Liver (tissue), 9 donors: Measurements from ENCODE around the gene LDAH. TPM values are rescaled to one million over a fixed set of nuclear protein-coding genes. Genes with fewer than 3 reads are reported as not detected.

Source experiments
- DNase-seq: peaks from one replicate; pipeline ENCODE4 v3.0.0-alpha.2; 2017; ENCODE audit warnings: low spot score
- H3K27ac ChIP-seq, 2 donors: one replicate each; pipeline ENCODE4 v1.7.0; 2013; ENCODE audit warnings: inconsistent platforms in 2 of 2, low read length in 2 of 2, control low read depth in 1 of 2, low read depth in 1 of 2, mild to moderate bottlenecking in 1 of 2
- H3K27me3 ChIP-seq, 4 donors: one replicate each; pipeline versions ENCODE4 v1.6.1 to v1.7.0; 2013; ENCODE audit warnings: low read length in 3 of 4, inconsistent platforms in 1 of 4, mild to moderate bottlenecking in 1 of 4, moderate library complexity in 1 of 4; ENCODE audit not compliant: control insufficient read depth in 4 of 4, insufficient read depth in 4 of 4
- H3K36me3 ChIP-seq, 4 donors: one replicate each; pipeline versions ENCODE4 v1.6.1 to v1.7.0; 2013; ENCODE audit warnings: low read length in 3 of 4, mild to moderate bottlenecking in 3 of 4, low read depth in 1 of 4, moderate library complexity in 1 of 4; ENCODE audit not compliant: control insufficient read depth in 4 of 4, insufficient read depth in 3 of 4
- H3K4me1 ChIP-seq, 4 donors: one replicate each; pipeline versions ENCODE4 v1.6.1 to v1.7.0; 2013; ENCODE audit warnings: low read length in 3 of 4, mild to moderate bottlenecking in 3 of 4, moderate library complexity in 1 of 4; ENCODE audit not compliant: control insufficient read depth in 4 of 4, insufficient read depth in 4 of 4
- H3K4me3 ChIP-seq, 3 donors: one replicate each; pipeline versions ENCODE4 v1.6.1 to v1.7.0; 2013; ENCODE audit warnings: low read length in 3 of 3, control low read depth in 1 of 3, low read depth in 1 of 3, mild to moderate bottlenecking in 1 of 3
- H3K9ac ChIP-seq, 2 donors: one replicate each; pipeline ENCODE4 v1.7.0; 2013; ENCODE audit warnings: low read length in 2 of 2, mild to moderate bottlenecking in 2 of 2, moderate library complexity in 2 of 2, control low read depth in 1 of 2, low read depth in 1 of 2
- H3K9me3 ChIP-seq, 4 donors: one replicate each; pipeline versions ENCODE4 v1.6.1 to v1.7.0; 2013; ENCODE audit warnings: low read length in 3 of 4; ENCODE audit not compliant: control insufficient read depth in 4 of 4
- CTCF ChIP-seq: fragments of 150-350 bp; IDR thresholded peaks from 2 replicates; pipeline ENCODE4 v1.5.1; 2017; ENCODE audit warnings: improper control_type of control experiment, low read depth, low read length; ENCODE audit not compliant: missing input control
- EGR1 ChIP-seq, 2 donors: IDR thresholded peaks; 2 replicates each; pipeline ENCODE4 v1.6.1; 2016 to 2018; ENCODE audit warnings: antibody characterized with exemption in 2 of 2, low read depth in 2 of 2
- FOXA1 ChIP-seq: IDR thresholded peaks from 2 replicates; pipeline ENCODE4 v1.6.1; 2016; ENCODE audit warnings: antibody characterized with exemption
- FOXA2 ChIP-seq: IDR thresholded peaks from 2 replicates; pipeline ENCODE4 v1.6.1; 2016; ENCODE audit warnings: antibody characterized with exemption
- GABPA ChIP-seq, 2 donors: IDR thresholded peaks in 1 of 2; conservative IDR thresholded peaks in 1 of 2; 2 replicates each; pipeline ENCODE4 v1.6.1; 2016; ENCODE audit warnings: antibody characterized with exemption in 2 of 2, mild to moderate bottlenecking in 1 of 2, moderate library complexity in 1 of 2
- HNF4A ChIP-seq, 2 donors: conservative IDR thresholded peaks; 2 replicates each; pipeline ENCODE4 v1.6.1; 2016; ENCODE audit warnings: antibody characterized with exemption in 2 of 2, mild to moderate bottlenecking in 2 of 2
- HNF4G ChIP-seq: IDR thresholded peaks from 2 replicates; pipeline ENCODE4 v1.6.1; 2016; ENCODE audit warnings: antibody characterized with exemption
- JUND ChIP-seq, 2 donors: IDR thresholded peaks; 2 replicates each; pipeline ENCODE4 v1.6.1; 2016; ENCODE audit warnings: antibody characterized with exemption in 2 of 2
- MAX ChIP-seq: IDR thresholded peaks from 2 replicates; pipeline ENCODE4 v1.6.1; 2016; ENCODE audit warnings: antibody characterized with exemption
- NR2F2 ChIP-seq: IDR thresholded peaks from 2 replicates; pipeline ENCODE4 v1.6.1; 2016; ENCODE audit warnings: antibody characterized with exemption
- RAD21 ChIP-seq, 2 donors: IDR thresholded peaks; 2 replicates each; pipeline ENCODE4 v1.6.1; 2016; ENCODE audit warnings: antibody characterized with exemption in 2 of 2, mild to moderate bottlenecking in 2 of 2
- REST ChIP-seq: IDR thresholded peaks from 2 replicates; pipeline ENCODE4 v1.6.1; 2016; ENCODE audit warnings: antibody characterized with exemption, mild to moderate bottlenecking
- RXRA ChIP-seq, 2 donors: IDR thresholded peaks; 2 replicates each; pipeline ENCODE4 v1.6.1; 2017 to 2018; ENCODE audit warnings: antibody characterized with exemption in 2 of 2, mild to moderate bottlenecking in 1 of 2
- SP1 ChIP-seq: IDR thresholded peaks from 2 replicates; pipeline ENCODE4 v1.6.1; 2018; ENCODE audit warnings: antibody characterized with exemption, mild to moderate bottlenecking
- TAF1 ChIP-seq: conservative IDR thresholded peaks from 2 replicates; pipeline ENCODE4 v1.6.1; 2016; ENCODE audit warnings: antibody characterized with exemption, mild to moderate bottlenecking
- YY1 ChIP-seq: IDR thresholded peaks from 2 replicates; pipeline ENCODE4 v1.6.1; 2016; ENCODE audit warnings: antibody characterized with exemption, mild to moderate bottlenecking
- ZBTB33 ChIP-seq: IDR thresholded peaks from 2 replicates; pipeline ENCODE4 v1.6.1; 2016; ENCODE audit warnings: antibody characterized with exemption
- WGBS: extraction: QIAGEN DNeasy Blood & Tissue Kit; methylation state at CpG from one replicate; pipeline ENCODE4 v1.1.7; 2013; 5-methylcytosine and 5-hydroxymethylcytosine counted together
- polyA plus RNA-seq, 2 donors: library from polyadenylated mRNA; stranded (reverse) in 1 of 2; unstranded in 1 of 2; fragments of 200-250 nt in 1 of 2; fragments of >200 nt in 1 of 2; fragmentation: Nextera tagmentation in 1 of 2; extraction: Ambion mirVana in 1 of 2; gene quantifications; one replicate each; pipeline versions ENCODE4 v1.2.1 to v1.2.3, GENCODE V29; 2013 to 2015
- total RNA-seq, 2 donors: library from RNA; depleted of rRNA; stranded (reverse); fragments of >200 nt; gene quantifications; one replicate each; pipeline ENCODE4 v1.2.3, GENCODE V29; 2014
- TF ChIP-seq, protein P1 (sequence below): IDR thresholded peaks from 2 replicates; pipeline ENCODE4 v1.6.1; 2016; ENCODE audit warnings: antibody characterized with exemption
- donor health status: healthy.
- donor health status: healthy.
- donor health status: healthy.
- donor health status: healthy.
- donor health status: healthy.

Gene LDAH
- total and polyA plus RNA-seq, 4 donors, result 5.8 to 17.7 (median 9.7) TPM

DNA sequence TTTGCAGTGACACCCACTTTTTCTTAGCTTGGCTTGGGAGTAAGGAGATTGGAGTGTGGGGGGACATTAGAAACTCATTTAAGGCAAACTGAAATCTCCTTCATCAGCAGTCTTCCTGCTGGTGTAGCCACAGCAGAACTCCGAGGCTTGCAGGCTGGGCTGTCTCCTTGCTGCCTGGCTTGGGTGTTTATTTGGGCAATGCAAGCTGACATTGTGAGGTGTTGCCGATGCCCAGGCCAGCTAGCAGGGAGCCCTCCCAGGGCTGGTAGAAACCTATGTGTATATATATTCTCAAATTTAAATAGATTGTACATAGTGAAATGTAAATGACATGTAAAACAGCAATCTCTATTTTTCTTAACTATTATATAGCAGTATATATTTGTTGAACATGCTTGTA is 144.1 kb downstream of the LDAH start (continued):
- no peak for TF ChIP-seq NR2F2
- no peak for TF ChIP-seq SP1

GRCh38 chr2:20678086-20678395 is 144.9 kb downstream of the LDAH start:
- Histone ChIP-seq H3K27ac (peak overlapping the region; percentile 25 to 55), H3K4me3 (no peak overlapping the region), H3K9ac (no peak overlapping the region), H3K9me3 (no peaks in the 10 kb centered on the region), H3K4me1 (peaks cover 21 to 48% (median 28%) of the 10 kb centered on the region in 4 donors), H3K36me3 (no peaks in the 10 kb centered on the region), H3K27me3 (no peaks in the 10 kb centered on the region)
- WGBS, result 96% methylated on average over 1 of the region's 1 CpG
- DNase-seq, result no peak
- TF ChIP-seq SP1 (no peak), CTCF (no peak), EGR1 (IDR thresholded peaks at IDR 0.05; ENCODE audit: low read depth in 2 of 2) (no peak), FOXA1 (no peak), FOXA2 (no peak), GABPA (IDR thresholded peaks at IDR 0.05 in 1 of 2, conservative IDR thresholded peaks at IDR 0.05 in 1 of 2) (no peak), NR2F2 (no peak), RAD21 (IDR thresholded peaks at IDR 0.05) (no peak), RXRA (IDR thresholded peaks at IDR 0.05) (no peak), ZBTB33 (no peak), JUND (IDR thresholded peaks at IDR 0.05) (no peak), REST (no peak), TAF1 (no peak), HNF4G (no peak), MAX (no peak), YY1 (no peak), HNF4A (conservative IDR thresholded peaks at IDR 0.05) (no peak)
- TF ChIP-seq, protein P1, sequence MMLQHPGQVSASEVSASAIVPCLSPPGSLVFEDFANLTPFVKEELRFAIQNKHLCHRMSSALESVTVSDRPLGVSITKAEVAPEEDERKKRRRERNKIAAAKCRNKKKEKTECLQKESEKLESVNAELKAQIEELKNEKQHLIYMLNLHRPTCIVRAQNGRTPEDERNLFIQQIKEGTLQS, result no peak
